ENCODE results near the gene GP1BA. TPM values are rescaled to one million over a fixed set of nuclear protein-coding genes. Genes with fewer than 3 reads are reported as not detected.

GP1BA gene
- total and polyA plus RNA-seq, 10 of the 15 experiments (the other 5 are each of a cell fraction or from before 2014, with no cell fraction given): 0.04 to 0.67 (median 0.28) TPM; not detected in 1

DNA sequence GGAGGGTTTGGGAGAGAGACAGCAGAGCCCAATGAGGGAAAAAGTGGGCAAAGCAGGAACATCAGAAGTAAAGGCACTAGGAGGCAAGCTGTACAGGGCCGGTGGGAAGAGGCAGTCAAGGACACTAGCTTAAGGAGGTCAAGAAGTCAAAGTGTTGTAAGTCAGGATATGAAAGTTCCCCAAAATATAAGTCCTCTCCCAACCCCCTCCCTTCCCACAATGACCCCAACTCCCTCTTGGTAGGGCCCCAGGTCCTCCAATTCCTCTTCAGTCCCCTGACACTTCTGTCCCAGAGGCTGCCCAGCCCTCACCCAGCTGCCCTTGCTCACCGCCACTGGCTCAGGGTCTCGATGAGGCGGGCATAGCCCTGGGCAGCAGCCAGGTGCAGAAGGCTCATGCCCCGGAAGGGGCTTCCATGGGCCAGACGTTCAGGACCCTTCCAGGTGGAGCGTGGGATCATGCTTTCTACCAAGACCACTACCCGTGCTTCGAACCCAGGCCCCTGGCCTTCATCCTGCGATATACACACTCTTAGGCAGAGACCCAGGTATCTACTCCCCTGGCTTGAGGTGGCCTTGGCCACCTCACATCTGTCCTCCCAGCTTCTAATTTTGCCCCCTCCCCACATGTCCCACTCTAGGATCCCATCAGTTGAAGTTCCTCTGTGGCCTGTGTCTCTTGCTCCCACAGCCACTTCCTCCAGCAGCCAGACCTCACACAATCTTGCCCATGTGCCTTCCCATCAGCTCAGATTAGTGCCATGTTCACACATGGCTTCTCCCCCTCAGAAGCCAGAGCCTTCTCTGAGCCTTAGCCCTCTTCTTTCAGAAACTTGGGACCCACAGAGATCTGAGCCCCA lies 41.4 kb downstream of the GP1BA start:
- ChIA-PET POLR2A (interaction anchor here (0.5 kb wide), 1 partner anchor 78 kb away, joined by 3 read pairs; no protein-coding TSS in a partner anchor), CTCF (interaction anchor here (0.7 to 2.8 kb wide), 2 partner anchors 65 to 89 kb away, joined by 6 to 11 read pairs; no protein-coding TSS in a partner anchor), RAD21 (ENCODE audit: unreplicated experiment) (no interaction called here), SMC1A (ENCODE audit: uncharacterized antibody, unreplicated experiment) (no interaction called here)
- BruUV-seq (replicated peaks): no TSS peak
- FAIRE-seq: no peak
- Histone ChIP-seq H3K4me2 (ENCODE audit: control insufficient read depth, insufficient read depth) (no peak overlapping the region), H3K36me3 (ENCODE audit: control insufficient read depth in 2 of 2, insufficient read depth in 2 of 2, low read length in 1 of 2) (peaks cover 21 to 22% of the 10 kb centered on the region in 2 experiments; a peak in 3 of 4 replicates), H3K79me2 (ENCODE audit: control insufficient read depth, insufficient read depth, low read length) (peaks cover 9% of the 10 kb centered on the region), H3K27ac (ENCODE audit: control insufficient read depth, insufficient read depth) (no peak overlapping the region), H3K9ac (ENCODE audit: control insufficient read depth, insufficient read depth, low read length) (no peak overlapping the region), H4K20me1 (ENCODE audit: control insufficient read depth, insufficient read depth) (no peaks in the 10 kb centered on the region), H3K27me3 (replicated peaks in 1 of 2; ENCODE audit: control insufficient read depth in 2 of 2, insufficient read depth in 2 of 2, low read length in 1 of 2) (no peaks in the 10 kb centered on the region), H3K4me1 (ENCODE audit: control insufficient read depth, insufficient read depth, low read length) (peaks cover 10% of the 10 kb centered on the region), H3K4me3 (no peak overlapping the region), H2AFZ (ENCODE audit: control insufficient read depth, low read depth, low read length) (no peak overlapping the region), H3K9me3 (replicated peaks; ENCODE audit: control insufficient read depth, insufficient read depth, low read length) (no peaks in the 10 kb centered on the region)
- intact Hi-C loops (cut with micrococcal nuclease; ENCODE audit: unreplicated experiment) (no loop called here), in situ Hi-C loops (cut with MboI) (no loop called here)
- 90% methylated on average over 10 of the region's 10 CpGs for WGBS (ENCODE audit: insufficient coverage, insufficient replicate concordance, low lambda C conversion rate, missing lambda C conversion rate)
- no peak for TF ChIP-seq TAF1 (IDR thresholded peaks at IDR 0.05; ENCODE audit: borderline replicate concordance, low read depth, low read length)
- TF ChIP-seq, protein P1, sequence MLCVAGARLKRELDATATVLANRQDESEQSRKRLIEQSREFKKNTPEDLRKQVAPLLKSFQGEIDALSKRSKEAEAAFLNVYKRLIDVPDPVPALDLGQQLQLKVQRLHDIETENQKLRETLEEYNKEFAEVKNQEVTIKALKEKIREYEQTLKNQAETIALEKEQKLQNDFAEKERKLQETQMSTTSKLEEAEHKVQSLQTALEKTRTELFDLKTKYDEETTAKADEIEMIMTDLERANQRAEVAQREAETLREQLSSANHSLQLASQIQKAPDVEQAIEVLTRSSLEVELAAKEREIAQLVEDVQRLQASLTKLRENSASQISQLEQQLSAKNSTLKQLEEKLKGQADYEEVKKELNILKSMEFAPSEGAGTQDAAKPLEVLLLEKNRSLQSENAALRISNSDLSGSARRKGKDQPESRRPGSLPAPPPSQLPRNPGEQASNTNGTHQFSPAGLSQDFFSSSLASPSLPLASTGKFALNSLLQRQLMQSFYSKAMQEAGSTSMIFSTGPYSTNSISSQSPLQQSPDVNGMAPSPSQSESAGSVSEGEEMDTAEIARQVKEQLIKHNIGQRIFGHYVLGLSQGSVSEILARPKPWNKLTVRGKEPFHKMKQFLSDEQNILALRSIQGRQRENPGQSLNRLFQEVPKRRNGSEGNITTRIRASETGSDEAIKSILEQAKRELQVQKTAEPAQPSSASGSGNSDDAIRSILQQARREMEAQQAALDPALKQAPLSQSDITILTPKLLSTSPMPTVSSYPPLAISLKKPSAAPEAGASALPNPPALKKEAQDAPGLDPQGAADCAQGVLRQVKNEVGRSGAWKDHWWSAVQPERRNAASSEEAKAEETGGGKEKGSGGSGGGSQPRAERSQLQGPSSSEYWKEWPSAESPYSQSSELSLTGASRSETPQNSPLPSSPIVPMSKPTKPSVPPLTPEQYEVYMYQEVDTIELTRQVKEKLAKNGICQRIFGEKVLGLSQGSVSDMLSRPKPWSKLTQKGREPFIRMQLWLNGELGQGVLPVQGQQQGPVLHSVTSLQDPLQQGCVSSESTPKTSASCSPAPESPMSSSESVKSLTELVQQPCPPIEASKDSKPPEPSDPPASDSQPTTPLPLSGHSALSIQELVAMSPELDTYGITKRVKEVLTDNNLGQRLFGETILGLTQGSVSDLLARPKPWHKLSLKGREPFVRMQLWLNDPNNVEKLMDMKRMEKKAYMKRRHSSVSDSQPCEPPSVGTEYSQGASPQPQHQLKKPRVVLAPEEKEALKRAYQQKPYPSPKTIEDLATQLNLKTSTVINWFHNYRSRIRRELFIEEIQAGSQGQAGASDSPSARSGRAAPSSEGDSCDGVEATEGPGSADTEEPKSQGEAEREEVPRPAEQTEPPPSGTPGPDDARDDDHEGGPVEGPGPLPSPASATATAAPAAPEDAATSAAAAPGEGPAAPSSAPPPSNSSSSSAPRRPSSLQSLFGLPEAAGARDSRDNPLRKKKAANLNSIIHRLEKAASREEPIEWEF (IDR thresholded peaks at IDR 0.05; ENCODE audit: insufficient replicate concordance, low read depth, low read length): no peak
- ATAC-seq: no peak
- no peak for DNase-seq (ENCODE audit: low read depth, low spot score)
